ENCODE measurements around the gene GABRA4. TPM values are rescaled to one million over a fixed set of nuclear protein-coding genes. Genes with fewer than 3 reads are reported as not detected.

GABRA4 gene
- total RNA-seq, 1 donor: not detected

GRCh38 chr4:46930891-46931290, 62.5 kb downstream of the GABRA4 start:
- Histone ChIP-seq H2AFZ (ENCODE audit: low read length) (no peak overlapping the region), H3K27ac (ENCODE audit: low read depth, low read length) (no peak overlapping the region), H3K4me2 (ENCODE audit: insufficient read depth, low read length) (no peak overlapping the region), H3K36me3 (ENCODE audit: insufficient read depth, low read length) (no peaks in the 10 kb centered on the region), H3K79me2 (ENCODE audit: insufficient read depth, low read length) (no peaks in the 10 kb centered on the region), H3K4me3 (ENCODE audit: insufficient read depth, low read length) (no peak overlapping the region), H4K20me1 (ENCODE audit: insufficient read depth, low read length) (no peaks in the 10 kb centered on the region), H3K9me3 (ENCODE audit: low read depth, low read length) (no peaks in the 10 kb centered on the region), H3K4me1 (ENCODE audit: insufficient read depth, low read length) (peaks cover 7% of the 10 kb centered on the region), H3K27me3 (ENCODE audit: insufficient read depth, low read length) (peaks cover 14% of the 10 kb centered on the region)
- no peak for TF ChIP-seq CTCF (IDR thresholded peaks at IDR 0.05; ENCODE audit: extremely low read depth, low read depth, low read length)
- DNase-seq (ENCODE audit: insufficient read length, low spot score, missing footprints): no peak

GRCh38 chr4:46927201-46927600, 66.2 kb downstream of the GABRA4 start:
- Histone ChIP-seq H3K27me3 (ENCODE audit: insufficient read depth, low read length) (peaks cover 14% of the 10 kb centered on the region), H3K4me3 (ENCODE audit: insufficient read depth, low read length) (no peak overlapping the region), H3K4me1 (ENCODE audit: insufficient read depth, low read length) (no peaks in the 10 kb centered on the region), H3K79me2 (ENCODE audit: insufficient read depth, low read length) (no peaks in the 10 kb centered on the region), H3K9me3 (ENCODE audit: low read depth, low read length) (no peaks in the 10 kb centered on the region), H3K27ac (ENCODE audit: low read depth, low read length) (no peak overlapping the region), H4K20me1 (ENCODE audit: insufficient read depth, low read length) (no peaks in the 10 kb centered on the region), H2AFZ (ENCODE audit: low read length) (no peak overlapping the region), H3K4me2 (ENCODE audit: insufficient read depth, low read length) (no peak overlapping the region), H3K36me3 (ENCODE audit: insufficient read depth, low read length) (no peaks in the 10 kb centered on the region)
- DNase-seq (ENCODE audit: insufficient read length, low spot score, missing footprints): no peak
- no peak for TF ChIP-seq CTCF (IDR thresholded peaks at IDR 0.05; ENCODE audit: extremely low read depth, low read depth, low read length)

- Histone ChIP-seq H3K4me2 (ENCODE audit: insufficient read depth, low read length) (no peak overlapping the region), H3K36me3 (ENCODE audit: insufficient read depth, low read length) (no peaks in the 10 kb centered on the region), H3K4me1 (ENCODE audit: insufficient read depth, low read length) (no peaks in the 10 kb centered on the region), H4K20me1 (ENCODE audit: insufficient read depth, low read length) (no peaks in the 10 kb centered on the region), H3K9me3 (ENCODE audit: low read depth, low read length) (no peaks in the 10 kb centered on the region), H3K79me2 (ENCODE audit: insufficient read depth, low read length) (no peaks in the 10 kb centered on the region), H3K27ac (ENCODE audit: low read depth, low read length) (no peak overlapping the region), H2AFZ (ENCODE audit: low read length) (no peak overlapping the region), H3K4me3 (ENCODE audit: insufficient read depth, low read length) (no peak overlapping the region), H3K27me3 (ENCODE audit: insufficient read depth, low read length) (peaks cover 14% of the 10 kb centered on the region)
- DNase-seq (ENCODE audit: insufficient read length, low spot score, missing footprints): no peak
- no peak for TF ChIP-seq CTCF (IDR thresholded peaks at IDR 0.05; ENCODE audit: extremely low read depth, low read depth, low read length)
Observed at GRCh38 chr4:46924789-46925529, 68.4 kb downstream of the GABRA4 start.

- Histone ChIP-seq H3K27me3 (ENCODE audit: insufficient read depth, low read length) (peaks cover under 1% of the 10 kb centered on the region), H3K4me1 (ENCODE audit: insufficient read depth, low read length) (no peaks in the 10 kb centered on the region), H3K27ac (ENCODE audit: low read depth, low read length) (no peak overlapping the region), H4K20me1 (ENCODE audit: insufficient read depth, low read length) (no peaks in the 10 kb centered on the region), H3K4me3 (ENCODE audit: insufficient read depth, low read length) (no peak overlapping the region), H3K9me3 (ENCODE audit: low read depth, low read length) (no peaks in the 10 kb centered on the region), H3K79me2 (ENCODE audit: insufficient read depth, low read length) (no peaks in the 10 kb centered on the region), H3K36me3 (ENCODE audit: insufficient read depth, low read length) (no peaks in the 10 kb centered on the region), H3K4me2 (ENCODE audit: insufficient read depth, low read length) (no peak overlapping the region), H2AFZ (ENCODE audit: low read length) (no peak overlapping the region)
- DNase-seq (ENCODE audit: insufficient read length, low spot score, missing footprints): no peak
- TF ChIP-seq CTCF (IDR thresholded peaks at IDR 0.05; ENCODE audit: extremely low read depth, low read depth, low read length): no peak
Observed at GRCh38 chr4:46922205-46922604, 71.2 kb downstream of the GABRA4 start.
